HCT116 (cell line): Measurements from ENCODE around the gene NDUFB7. TPM values are rescaled to one million over a fixed set of nuclear protein-coding genes. Genes with fewer than 3 reads are reported as not detected.

Experiments
- ATAC-seq: fragments of 200-7000 bp; cut with Tn5 transposase; 2 replicates; pipeline ENCODE4 v1.9.1; 2020; ENCODE audit warnings: mild to moderate bottlenecking, moderate library complexity
- BruUV-seq: library from RNA; stranded (reverse); fragments of 400-500 nt; replicated peaks from 2 replicates; lab custom pipeline; 2021; lab: Mats Ljungman, UMichigan
- CTCF ChIA-PET: fragments of 300-600 bp; sonication (Branson Sonifier 250); formaldehyde crosslinking; loops from one replicate; lab custom pipeline; 2021; ENCODE audit warnings: antibody characterized with exemption; lab: Charles Lee
- POLR2A ChIA-PET: fragments of 300-600, 350-600 bp; sonication (Branson Sonifier 250); formaldehyde crosslinking; loops from one replicate; lab custom pipeline; 2021; ENCODE audit warnings: antibody characterized with exemption; lab: Charles Lee
- RAD21 ChIA-PET, 2 experiments: fragments of 300-600 bp; sonication (Branson Sonifier 250); formaldehyde crosslinking; loops; one replicate each; lab custom pipeline; 2023; ENCODE audit warnings: low total read pairs in 2 of 2; ENCODE audit not compliant: uncharacterized antibody in 2 of 2, unreplicated experiment in 2 of 2, low non-redundant PET in 1 of 2; lab: Charles Lee
- DNase-seq: peaks from one replicate; pipeline ENCODE4 v3.0.0-alpha.2; 2010; ENCODE audit warnings: low read depth, low spot score
- H2AFZ ChIP-seq: fragments of 200-600 bp; shearing (Covaris generic), sonication (generic); 2 replicates; pipeline ENCODE4 v1.6.1; 2017; ENCODE audit warnings: low read depth, mixed run types, mixed read lengths, antibody characterized with exemption, low read length; ENCODE audit not compliant: poor library complexity, severe bottlenecking
- H3K27ac ChIP-seq: 2 replicates; pipeline ENCODE4 v1.5.1; 2012; ENCODE audit warnings: low read depth, low read length
- H3K27me3 ChIP-seq: fragments of 200-600 bp; sonication (generic); 2 replicates; pipeline ENCODE4 v1.6.1; 2016; ENCODE audit warnings: mixed run types, low read length, mixed read lengths; ENCODE audit not compliant: insufficient read depth
- H3K36me3 ChIP-seq, 2 experiments: fragments of 200-500 bp in 1 of 2; fragments of 200-600 bp in 1 of 2; sonication (Bioruptor generic) in 1 of 2; sonication (generic) in 1 of 2; 2 replicates each; pipeline versions ENCODE4 v1.5.1 to v1.6.1; 2014 to 2016; ENCODE audit warnings: low read length in 2 of 2, inconsistent platforms in 1 of 2, mixed read lengths in 1 of 2, mixed run types in 1 of 2; ENCODE audit not compliant: insufficient read depth in 2 of 2, control insufficient read depth in 1 of 2
- H3K4me1 ChIP-seq, 2 experiments: fragments of 200-600 bp in 1 of 2; sonication (generic) in 1 of 2; 2 replicates each; pipeline versions ENCODE4 v1.5.1 to v1.6.1; 2012 to 2017; ENCODE audit warnings: low read length in 2 of 2, inconsistent platforms in 1 of 2, mild to moderate bottlenecking in 1 of 2, mixed read lengths in 1 of 2, mixed run types in 1 of 2, moderate library complexity in 1 of 2; ENCODE audit not compliant: insufficient read depth in 2 of 2, control insufficient read depth in 1 of 2
- H3K4me2 ChIP-seq: fragments of 200-600 bp; sonication (generic); 2 replicates; pipeline ENCODE4 v1.6.1; 2017; ENCODE audit warnings: mixed run types, low read length, mixed read lengths
- H3K4me3 ChIP-seq, 2 experiments: fragments of 200-600 bp in 1 of 2; sonication (generic) in 1 of 2; replicated peaks in 1 of 2; 2 replicates each; pipeline ENCODE4 v1.5.1; 2011 to 2016; ENCODE audit warnings: low read length in 2 of 2, control low read depth in 1 of 2, low read depth in 1 of 2, mild to moderate bottlenecking in 1 of 2, mixed read lengths in 1 of 2, mixed run types in 1 of 2
- H3K79me2 ChIP-seq: fragments of 200-600 bp; sonication (generic); 2 replicates; pipeline ENCODE4 v1.6.1; 2017; ENCODE audit warnings: mild to moderate bottlenecking, mixed run types, low read length, moderate library complexity, mixed read lengths; ENCODE audit not compliant: insufficient read depth
- H3K9ac ChIP-seq: fragments of 200-600 bp; sonication (generic); 2 replicates; pipeline ENCODE4 v1.6.1; 2016; ENCODE audit warnings: low read length, mixed read lengths
- H3K9me2 ChIP-seq: fragments of 200-600 bp; sonication (generic), shearing (Covaris generic); 2 replicates; pipeline ENCODE4 v1.6.1; 2017; ENCODE audit warnings: mixed run types, mild to moderate bottlenecking, moderate library complexity; ENCODE audit not compliant: insufficient read depth
- H3K9me3 ChIP-seq, 2 experiments: fragments of 200-500 bp in 1 of 2; fragments of 200-600 bp in 1 of 2; sonication (Bioruptor generic) in 1 of 2; sonication (generic) in 1 of 2; 2 replicates each; pipeline ENCODE4 v1.6.1; 2014 to 2017; ENCODE audit warnings: low read length in 2 of 2, mixed read lengths in 2 of 2, inconsistent platforms in 1 of 2, low read depth in 1 of 2, mild to moderate bottlenecking in 1 of 2, mixed run types in 1 of 2, moderate library complexity in 1 of 2; ENCODE audit not compliant: control insufficient read depth in 1 of 2, insufficient read depth in 1 of 2
- H4K20me1 ChIP-seq: fragments of 200-600 bp; sonication (generic), shearing (Covaris generic); 2 replicates; pipeline ENCODE4 v1.6.1; 2017; ENCODE audit warnings: mixed run types, mild to moderate bottlenecking, moderate library complexity; ENCODE audit not compliant: insufficient read depth
- CEBPB ChIP-seq: IDR thresholded peaks from 2 replicates; pipeline ENCODE4 v1.6.1; 2012; ENCODE audit warnings: low read depth
- CTCF ChIP-seq, 3 experiments: fragments of 200-600 bp in 1 of 3; sonication (generic) in 1 of 3; IDR thresholded peaks in 2 of 3; conservative IDR thresholded peaks in 1 of 3; 2 replicates each; pipeline ENCODE4 v1.5.1; 2012 to 2017; ENCODE audit warnings: low read depth in 2 of 3, low read length in 2 of 3, antibody characterized with exemption in 1 of 3, borderline replicate concordance in 1 of 3, control low read depth in 1 of 3, mild to moderate bottlenecking in 1 of 3, mixed read lengths in 1 of 3, mixed run types in 1 of 3, moderate library complexity in 1 of 3; ENCODE audit not compliant: insufficient read depth in 1 of 3
- EGR1 ChIP-seq: IDR thresholded peaks from 2 replicates; pipeline ENCODE4 v1.6.1; 2012; ENCODE audit warnings: low read depth
- ELF1 ChIP-seq: IDR thresholded peaks from 2 replicates; pipeline ENCODE4 v1.6.1; 2012; ENCODE audit warnings: low read depth, borderline replicate concordance
- EZH2 ChIP-seq: fragments of 200-600 bp; sonication (generic); IDR thresholded peaks from 2 replicates; pipeline ENCODE4 v1.6.1; 2017; ENCODE audit warnings: antibody characterized with exemption, mixed run types
- EZH2phosphoT487 ChIP-seq: fragments of 200-600 bp; IDR thresholded peaks from 2 replicates; pipeline ENCODE4 v1.6.1; 2018; ENCODE audit warnings: antibody characterized with exemption, borderline replicate concordance
- MAX ChIP-seq: IDR thresholded peaks from 2 replicates; pipeline ENCODE4 v1.6.1; 2012
- POLR2A ChIP-seq: IDR thresholded peaks from 2 replicates; pipeline ENCODE4 v1.7.0; 2011; ENCODE audit warnings: borderline replicate concordance; ENCODE audit not compliant: insufficient read depth, insufficient read length; ENCODE audit errors: extremely low read depth
- POLR2AphosphoS5 ChIP-seq: IDR thresholded peaks from 2 replicates; pipeline ENCODE4 v1.6.1; 2011; ENCODE audit warnings: mild to moderate bottlenecking, low read depth, low read length, moderate library complexity
- RAD21 ChIP-seq: IDR thresholded peaks from 2 replicates; pipeline ENCODE4 v1.6.1; 2012; ENCODE audit warnings: low read depth, mild to moderate bottlenecking
- REST ChIP-seq: IDR thresholded peaks from 2 replicates; pipeline ENCODE4 v1.6.1; 2012; ENCODE audit warnings: low read depth
- SP1 ChIP-seq: IDR thresholded peaks from 2 replicates; pipeline ENCODE4 v1.6.1; 2012; ENCODE audit warnings: low read depth
- TCF7L2 ChIP-seq: IDR thresholded peaks from 2 replicates; pipeline ENCODE4 v1.7.0; 2011; ENCODE audit warnings: borderline replicate concordance, inconsistent platforms; ENCODE audit not compliant: insufficient read depth, insufficient read length; ENCODE audit errors: extremely low read depth
- YY1 ChIP-seq: IDR thresholded peaks from 2 replicates; pipeline ENCODE4 v1.6.1; 2011; ENCODE audit warnings: low read length, low read depth, moderate library complexity, mild to moderate bottlenecking; ENCODE audit not compliant: insufficient replicate concordance; ENCODE audit errors: extremely low read depth
- ZFX ChIP-seq: fragments of 450-650 bp; IDR thresholded peaks from 2 replicates; pipeline ENCODE4 v1.6.1; 2017
- intact Hi-C: fragments of 100-400 bp; cut with micrococcal nuclease; formaldehyde crosslinking; loops from 2 replicates; pipeline ENCODE4 v1.10.0; 2022
- total RNA-seq: library from RNA; stranded (reverse); gene quantifications from one replicate; pipeline ENCODE4 v1.2.1, GENCODE V29; 2021; ENCODE audit not compliant: unreplicated experiment

Gene NDUFB7
- total RNA-seq, 1 experiment from 2014 or later, result 167 TPM

- BruUV-seq, result no TSS peak
- Histone ChIP-seq H4K20me1 (no peaks in the 10 kb centered on the region), H3K9ac (no peak overlapping the region), H3K4me2 (no peak overlapping the region), H3K27me3 (no peaks in the 10 kb centered on the region), H3K9me2 (no peaks in the 10 kb centered on the region), H3K9me3 (no peaks in the 10 kb centered on the region), H2AFZ (no peak overlapping the region), H3K27ac (peak overlapping the region; percentile 37; the same call in 1 of the 2 replicates), H3K4me3 (no peak overlapping the region), H3K36me3 (peaks cover 0 to 4% of the 10 kb centered on the region in 2 experiments; a peak in 2 of 4 replicates), H3K79me2 (peaks cover 57% of the 10 kb centered on the region), H3K4me1 (peaks cover 7 to 19% of the 10 kb centered on the region in 2 experiments; a peak in 3 of 4 replicates)
- RAD21 ChIA-PET, result no interaction called here
- POLR2A ChIA-PET, result no interaction called here
- intact Hi-C loops, result no loop called here
- DNase-seq (no peak), ATAC-seq (no peak)
- CTCF ChIA-PET, result no interaction called here
- TF ChIP-seq REST (no peak), ZFX (no peak), RAD21 (no peak), ELF1 (no peak), EZH2 (no peak), POLR2AphosphoS5 (no peak), POLR2A (no peak), YY1 (no peak), MAX (no peak), EZH2phosphoT487 (no peak), TCF7L2 (no peak), SP1 (no peak), EGR1 (no peak), CTCF (IDR thresholded peaks at IDR 0.05 in 2 of 3, conservative IDR thresholded peaks at IDR 0.05 in 1 of 3; ENCODE audit: borderline replicate concordance in 1 of 3, insufficient read depth in 1 of 3, low read depth in 2 of 3, low read length in 2 of 3) (no peak), CEBPB (no peak)
Measured at GRCh38 chr19:14562660-14563589, 8.9 kb downstream of the NDUFB7 start.
